H4 (cell line): Measurements from ENCODE around the gene GPC5. TPM values are rescaled to one million over a fixed set of nuclear protein-coding genes. Genes with fewer than 3 reads are reported as not detected.
A peak's percentile ranks its signal among the peaks of the same experiment; 100 is the strongest.
"Not testable (repeated sequence)": the region's sequence is repeated elsewhere in the genome, so short reads cannot be mapped to it uniquely, and the experiment has no call there.

Experiments
- DNase-seq: peaks from one replicate; pipeline ENCODE4 v3.0.0-alpha.2; 2015; ENCODE audit warnings: low spot score
- total RNA-seq: library from RNA; depleted of rRNA; stranded (reverse); fragments of >200 nt; shearing (Covaris generic); gene quantifications from 2 replicates; pipeline ENCODE4 v1.2.3, GENCODE V29; 2014

GPC5 gene
- total RNA-seq, 1 experiment from 2014 or later, result 1.5 TPM

DNA sequence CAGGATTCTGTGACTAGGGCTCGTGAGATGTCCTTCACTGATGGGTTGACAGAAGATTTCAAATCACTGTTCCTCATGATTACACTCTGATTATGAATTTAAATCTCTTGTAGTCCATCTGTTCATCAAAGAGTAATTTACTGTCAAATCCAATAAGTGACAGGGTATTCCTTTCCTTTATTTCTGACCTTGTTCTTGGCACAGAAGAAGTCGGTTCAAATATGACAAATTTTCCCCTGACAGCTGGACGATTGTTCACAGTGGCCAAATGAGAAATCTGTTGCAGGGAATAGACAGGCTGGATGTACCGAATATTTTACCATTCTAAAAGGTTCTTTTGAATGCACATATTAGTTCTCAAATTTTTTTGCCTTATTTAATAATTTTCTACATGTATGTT, 1060.9 kb downstream of the GPC5 start:
- DNase-seq, result no peak

DNA sequence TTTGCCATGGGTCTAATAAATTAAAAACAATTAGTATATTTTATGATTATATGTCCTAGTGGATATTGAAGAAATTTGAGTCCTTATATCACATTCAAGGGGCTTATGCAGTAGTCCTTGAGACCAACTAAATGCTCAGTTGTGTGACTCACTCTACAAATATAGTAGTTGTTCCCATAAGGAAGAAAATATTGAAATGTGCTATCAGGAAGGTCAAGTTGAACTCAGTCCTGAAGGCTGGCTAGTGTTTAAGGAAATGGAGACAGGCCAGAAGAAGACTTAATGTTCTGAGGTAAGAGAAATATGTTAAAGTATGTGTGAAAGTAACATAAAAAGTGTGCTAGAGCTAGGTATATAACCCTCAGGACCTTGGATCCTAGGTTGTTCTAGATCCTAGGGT, 1062.1 kb downstream of the GPC5 start:
- DNase-seq, result no peak

DNA sequence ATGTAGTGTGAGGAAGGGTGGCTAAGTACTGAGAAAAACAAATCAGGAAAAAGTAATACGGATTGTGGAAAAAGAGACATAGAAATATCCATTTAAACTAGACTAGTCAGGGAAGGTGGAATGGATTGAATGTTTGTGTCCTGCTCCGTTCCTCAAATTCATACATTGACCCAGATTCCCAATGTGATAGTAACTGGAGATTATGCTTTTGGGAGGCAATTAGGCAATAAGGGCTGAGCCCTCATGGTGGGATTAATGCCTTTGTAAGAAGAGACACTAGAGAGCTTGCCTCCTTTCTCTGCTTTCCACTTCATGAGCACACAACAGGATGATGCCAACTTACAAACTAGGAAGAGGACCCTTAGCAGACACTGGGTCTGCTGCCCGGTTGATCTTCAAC, 1063.0 kb downstream of the GPC5 start:
- no peak for DNase-seq

DNA sequence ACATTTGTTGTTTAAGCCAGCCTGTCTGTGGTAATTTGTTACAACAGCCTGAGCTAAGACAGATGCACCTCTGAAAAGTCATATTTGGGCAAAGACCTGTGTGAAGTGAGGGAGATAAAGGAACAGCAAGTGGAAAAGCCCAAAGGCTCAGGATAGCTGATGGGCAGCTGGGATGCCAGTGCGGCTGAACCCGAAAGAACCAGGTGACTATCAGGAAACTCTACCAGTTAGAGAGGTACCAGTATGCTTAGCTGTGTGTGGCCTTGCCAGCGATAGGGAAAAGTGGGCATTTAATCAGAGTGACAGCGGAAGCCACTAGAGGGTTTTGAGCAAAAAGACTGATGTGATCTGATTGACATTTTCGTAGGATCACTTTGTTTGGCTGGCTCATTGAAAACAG, 1063.4 kb downstream of the GPC5 start:
- DNase-seq, result no peak

DNA sequence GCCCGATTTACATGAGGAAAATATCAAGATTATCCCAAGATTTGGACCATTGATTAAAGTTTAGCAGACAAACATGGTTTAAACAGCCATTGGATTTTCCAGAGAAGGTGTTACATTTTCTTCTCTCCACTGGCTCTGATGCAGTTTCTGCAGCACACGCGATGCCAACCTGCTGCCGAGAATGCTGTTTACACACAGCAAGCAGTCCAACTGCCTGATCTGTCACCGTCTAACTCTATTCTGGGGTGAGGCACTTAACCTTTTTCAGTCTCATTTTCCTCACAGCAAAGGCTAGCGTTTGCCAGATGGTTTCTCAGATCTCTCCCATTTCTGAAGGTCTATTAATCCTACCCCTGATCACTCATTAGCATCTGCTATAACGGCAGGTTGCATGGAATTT, 1064.7 kb downstream of the GPC5 start:
- DNase-seq, result no peak

DNA sequence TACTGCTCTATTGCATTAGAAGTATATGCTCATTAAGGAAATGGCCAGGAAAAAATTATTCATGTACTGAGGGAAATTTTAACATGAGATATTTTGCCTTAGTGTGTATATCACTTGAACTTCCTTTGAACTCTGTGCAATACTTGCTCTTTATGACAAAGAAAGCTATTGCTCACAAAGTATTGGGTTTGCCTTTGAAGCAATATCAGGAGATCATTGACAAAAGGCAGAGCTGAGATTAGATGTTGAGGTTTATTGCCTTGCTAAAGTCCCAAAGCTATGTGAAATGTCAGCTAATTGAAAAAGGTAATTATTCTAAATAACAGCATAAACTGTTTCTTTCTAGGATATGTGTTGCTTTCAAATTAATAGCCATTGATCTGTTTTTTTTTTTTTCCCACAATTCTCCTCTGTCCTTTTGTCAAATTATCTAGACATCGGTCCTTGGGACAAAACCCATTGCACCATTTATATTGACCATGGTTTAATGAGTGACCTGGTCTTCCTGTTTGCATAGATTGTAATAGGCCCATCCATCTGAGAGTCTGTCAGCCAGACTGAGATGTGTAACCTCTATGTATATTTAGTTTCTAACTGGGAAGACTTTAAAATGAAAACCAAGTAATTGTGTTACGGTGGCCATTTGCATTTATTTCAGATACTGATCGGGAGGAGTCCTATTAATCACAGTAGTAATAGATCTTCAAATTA, 1075.5 kb downstream of the GPC5 start:
- no peak for DNase-seq

DNA sequence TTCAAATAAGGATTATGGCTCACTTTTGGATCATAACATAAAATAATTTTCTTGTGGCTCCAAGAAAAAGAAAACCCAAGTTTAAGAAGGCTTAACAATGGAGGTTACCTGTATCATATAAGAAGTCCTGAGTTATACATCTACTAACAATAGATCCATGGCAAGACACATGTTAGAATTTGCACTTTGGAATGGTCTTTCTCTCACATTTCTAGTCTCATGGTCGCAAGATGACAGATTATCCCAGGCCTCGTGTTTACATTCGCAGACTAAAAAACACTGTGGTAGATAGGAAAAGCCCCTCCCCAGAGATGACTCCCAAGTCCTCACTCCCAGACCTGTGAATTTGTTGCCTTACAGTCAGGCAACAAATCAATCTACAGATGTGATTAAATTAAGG, 1082.0 kb downstream of the GPC5 start:
- no peak for DNase-seq

DNA sequence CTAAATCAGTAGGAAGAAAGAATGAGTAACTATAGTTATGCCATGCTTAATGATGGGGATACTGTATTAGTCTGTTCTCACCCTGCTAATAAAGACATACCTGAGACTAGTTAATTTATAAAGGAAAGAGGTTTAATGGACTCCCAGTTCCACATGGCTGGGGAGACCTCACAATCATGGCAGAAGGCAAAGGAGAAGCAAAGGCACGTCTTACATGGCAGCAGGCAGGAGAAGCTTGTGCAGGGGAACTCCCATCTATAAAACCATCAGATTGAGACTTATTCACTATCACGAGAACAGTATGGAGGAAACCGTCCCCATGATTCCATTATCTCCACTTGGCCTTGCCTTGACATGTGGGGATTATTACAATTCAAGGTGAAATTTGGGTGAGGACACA, 1084.4 kb downstream of the GPC5 start:
- DNase-seq, result not testable (repeated sequence)

DNA sequence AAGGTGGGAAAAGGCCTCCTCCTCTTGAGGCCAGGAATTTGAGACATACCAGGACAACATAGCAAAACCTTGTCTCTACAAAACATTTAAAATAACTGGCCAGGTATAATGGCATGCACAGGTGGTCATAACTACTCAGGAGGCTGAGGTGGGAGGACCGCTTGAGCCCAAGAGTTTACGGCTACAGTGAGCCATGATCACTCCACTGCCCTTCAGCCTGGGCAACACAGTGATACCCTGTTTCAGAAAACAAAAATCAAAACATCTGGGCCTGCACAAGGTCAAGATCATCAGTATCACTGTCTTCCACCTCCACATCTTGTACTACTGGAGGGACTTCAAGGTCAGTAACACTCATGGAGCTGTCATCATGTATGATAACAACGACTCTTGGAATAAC, 1085.5 kb downstream of the GPC5 start:
- DNase-seq, result no peak

DNA sequence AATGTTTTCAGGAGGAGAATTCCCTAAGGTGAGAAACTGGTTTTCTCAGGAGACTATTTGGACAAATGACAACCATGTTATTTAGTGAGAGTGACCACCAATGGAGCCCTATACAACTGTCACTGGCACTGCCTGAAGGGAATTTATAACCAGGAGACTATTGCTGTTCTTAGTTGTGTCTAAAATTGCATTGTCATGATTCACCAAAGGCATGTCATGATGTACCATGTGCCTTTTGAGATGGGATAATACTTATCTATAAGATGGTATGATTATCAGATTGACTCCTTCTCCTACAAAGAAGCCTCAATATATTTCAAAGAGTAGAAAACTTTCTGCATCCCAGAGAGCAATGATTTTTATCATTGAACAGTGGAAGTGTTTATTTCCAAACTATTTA, 1088.8 kb downstream of the GPC5 start:
- DNase-seq, result no peak

DNA sequence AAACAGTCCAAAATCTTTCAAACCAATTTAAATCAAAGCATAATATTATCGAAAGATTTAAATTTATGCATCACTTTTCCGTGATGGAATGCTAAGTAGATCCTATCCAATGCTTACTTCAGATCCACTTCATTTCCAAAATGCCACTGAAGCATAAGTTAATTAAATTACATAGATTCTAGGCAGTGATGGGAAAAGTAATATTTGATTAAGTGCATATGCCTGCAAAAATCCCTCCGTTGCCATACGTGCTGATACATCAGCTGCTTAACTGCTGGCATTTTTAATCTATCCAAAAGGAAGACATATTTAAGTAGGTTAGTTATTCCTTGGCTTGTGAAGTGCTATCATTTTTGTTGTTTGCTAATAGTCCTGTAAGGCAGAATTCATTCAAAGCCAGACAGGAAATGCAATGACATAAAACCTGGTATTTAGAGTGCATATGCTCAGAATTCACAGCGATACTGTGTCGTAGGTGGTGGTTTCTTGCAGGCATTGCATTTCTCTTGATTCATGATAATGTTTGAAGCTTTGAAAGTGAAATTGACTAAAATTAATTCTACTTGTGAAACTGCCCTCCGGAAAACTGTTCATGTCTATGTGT, 1089.9 kb downstream of the GPC5 start:
- no peak for DNase-seq

DNA sequence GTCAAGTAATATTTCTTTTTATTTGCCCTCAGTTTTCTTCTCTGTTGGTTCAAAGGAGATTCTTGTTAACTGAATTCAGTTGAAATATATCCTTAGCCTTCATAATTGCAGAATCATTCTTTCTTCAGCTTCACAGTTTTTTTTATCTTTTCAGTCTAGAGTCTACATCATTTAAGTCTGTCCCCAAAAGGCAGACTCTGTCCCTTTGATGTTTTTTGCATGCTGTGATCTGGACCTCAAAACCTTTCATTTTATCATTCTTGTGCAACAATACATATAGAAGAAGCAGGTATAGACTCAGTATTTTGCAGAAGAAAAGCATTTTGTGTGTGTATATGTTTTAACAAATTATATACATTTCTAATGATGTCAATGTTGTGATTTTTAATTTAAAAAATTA, 1093.4 kb downstream of the GPC5 start:
- no peak for DNase-seq

DNA sequence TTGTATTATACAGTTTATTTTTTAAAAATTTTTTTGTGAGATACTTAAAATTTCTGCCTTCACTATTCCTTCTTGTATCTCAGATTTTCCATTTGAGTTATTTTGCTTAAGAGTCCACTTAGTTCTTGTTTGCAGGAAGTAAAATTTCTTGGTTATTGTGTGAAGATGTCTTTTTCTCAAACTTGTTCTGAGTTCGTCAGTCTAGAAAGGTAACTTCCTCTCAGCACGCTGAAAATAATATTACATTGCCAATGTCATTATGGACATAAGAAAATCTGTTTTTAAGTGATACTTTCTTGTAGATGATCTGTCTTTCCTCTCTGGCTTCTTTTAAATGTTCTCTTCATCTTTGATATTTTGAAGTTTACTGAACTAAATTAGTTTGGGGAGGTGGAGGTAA, 1096.5 kb downstream of the GPC5 start:
- DNase-seq, result no peak

DNA sequence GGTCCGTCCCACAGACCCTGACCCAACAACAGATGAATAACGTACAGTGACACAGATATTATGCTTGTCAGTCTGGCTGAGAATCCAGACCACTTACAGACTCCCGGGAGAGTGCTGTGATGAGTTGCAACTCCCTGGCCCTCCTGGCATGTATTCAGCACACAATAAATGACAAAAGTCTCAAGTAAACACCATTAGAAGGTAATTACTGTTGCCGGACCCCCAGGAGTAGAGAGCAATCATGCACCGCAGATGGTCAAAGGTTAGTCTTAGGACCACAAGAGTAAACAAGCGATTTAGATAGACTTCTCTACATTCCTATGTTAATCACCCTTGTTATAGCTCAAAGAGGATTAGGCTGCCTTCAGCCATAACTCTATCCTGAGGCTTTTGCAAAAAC, 1101.8 kb downstream of the GPC5 start:
- peak; percentile 5 for DNase-seq

DNA sequence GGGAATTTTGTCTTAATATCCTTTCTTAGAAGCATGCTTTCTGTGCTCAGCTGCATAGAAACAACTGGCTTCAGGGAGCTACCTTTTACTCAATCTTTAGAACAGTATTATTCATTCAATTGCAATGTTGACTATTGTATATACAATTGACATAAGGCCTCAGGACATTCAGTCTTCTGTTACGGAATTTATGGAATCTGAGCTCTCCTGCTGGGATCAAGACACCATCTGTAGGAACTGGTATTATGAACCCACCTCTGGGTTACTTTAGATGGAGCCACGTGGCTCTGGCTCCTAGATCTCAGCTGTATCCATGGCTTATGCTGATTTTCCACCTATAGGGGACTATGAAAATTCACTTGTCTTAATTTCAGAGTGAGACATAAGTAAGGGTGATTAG, 1112.0 kb downstream of the GPC5 start:
- DNase-seq, result peak; percentile 21

DNA sequence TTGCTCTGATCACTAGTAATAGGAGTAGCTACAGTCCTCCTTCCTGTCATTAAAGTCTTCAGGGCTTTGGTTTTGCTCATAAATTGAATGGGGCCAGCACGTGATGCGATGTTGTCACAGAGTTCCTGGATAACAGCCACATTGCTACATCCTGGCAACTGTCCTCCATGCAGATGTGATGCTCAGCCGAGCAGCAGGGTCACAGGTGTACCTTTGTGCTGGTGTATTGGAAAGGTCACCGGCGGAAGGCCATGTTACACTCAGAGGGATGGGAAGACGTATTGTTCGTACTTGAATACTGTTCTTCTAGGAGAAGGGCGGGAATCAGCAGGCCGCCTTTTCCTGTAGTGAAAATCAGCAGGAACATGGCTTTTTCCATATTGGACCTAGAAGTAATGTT, 1114.4 kb downstream of the GPC5 start:
- DNase-seq, result no peak

DNA sequence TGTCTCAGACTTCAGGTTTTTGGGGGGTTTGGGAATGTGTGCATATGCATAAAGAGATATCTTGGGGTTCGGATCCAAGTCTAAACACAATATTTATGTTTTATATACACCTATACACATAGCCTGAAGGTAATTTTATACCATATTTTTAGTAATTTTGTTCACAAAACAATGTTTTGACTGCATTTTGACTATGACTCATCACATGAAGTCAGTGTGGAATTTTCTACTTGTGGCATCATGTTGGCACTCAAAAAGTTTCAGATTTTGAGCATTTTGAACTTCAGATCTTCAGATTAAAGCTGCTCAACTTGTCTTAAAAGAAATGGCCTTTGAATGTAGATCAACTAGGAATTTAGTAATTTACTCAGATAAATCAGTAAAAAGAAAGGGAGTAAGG, 1115.3 kb downstream of the GPC5 start:
- DNase-seq, result no peak

DNA sequence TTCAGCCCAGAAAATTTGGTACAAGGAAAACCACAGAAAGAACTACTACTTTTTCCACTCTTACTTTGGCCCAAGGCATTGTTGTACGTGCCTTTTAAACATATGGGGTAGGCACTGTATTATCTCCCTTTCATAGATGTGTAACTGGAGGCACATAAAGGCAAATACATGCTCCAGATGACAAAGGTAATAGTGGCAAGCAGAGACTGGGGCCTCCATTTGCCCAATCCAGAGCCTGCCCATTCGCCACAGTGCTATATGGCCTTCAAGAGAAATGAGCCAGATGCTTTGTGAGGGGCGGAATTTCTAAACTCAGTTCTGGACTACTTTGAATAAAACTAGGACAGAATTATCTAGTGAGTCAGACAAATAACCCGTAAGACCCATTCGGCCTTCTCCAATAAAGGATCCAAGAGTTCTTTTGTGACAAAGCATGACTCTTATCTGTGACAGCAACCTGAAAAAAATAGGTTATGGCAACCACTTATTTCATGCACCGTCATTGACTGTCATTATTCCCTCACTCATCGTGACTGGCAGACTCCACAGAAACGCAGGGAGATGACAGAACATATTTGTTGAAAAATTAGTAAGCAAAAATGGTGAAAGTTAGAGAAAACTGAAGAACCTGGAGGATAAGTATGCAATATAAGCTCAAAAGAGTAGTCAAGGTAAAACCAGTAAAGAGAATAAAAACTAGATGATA, 1116.2 kb downstream of the GPC5 start:
- no peak for DNase-seq

DNA sequence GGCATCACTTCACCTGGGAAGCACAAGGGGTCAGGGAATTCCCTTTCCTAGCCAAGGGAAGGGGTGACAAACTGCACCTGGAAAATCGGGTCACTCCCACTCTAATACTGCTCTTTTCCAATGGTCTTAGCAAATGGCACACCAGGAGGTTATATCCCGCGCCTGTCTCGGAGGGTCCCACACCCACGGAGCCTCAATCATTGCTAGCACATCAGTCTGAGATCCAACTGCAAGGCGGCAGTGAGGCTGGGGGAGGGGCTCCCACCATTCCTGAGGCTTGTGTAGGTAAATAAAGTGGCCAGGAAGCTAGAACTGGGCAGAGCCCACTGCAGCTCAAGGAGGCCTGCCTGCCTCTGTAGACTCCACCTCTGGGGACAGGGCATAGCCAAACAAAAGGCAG, 1118.5 kb downstream of the GPC5 start:
- DNase-seq, result not testable (repeated sequence)

DNA sequence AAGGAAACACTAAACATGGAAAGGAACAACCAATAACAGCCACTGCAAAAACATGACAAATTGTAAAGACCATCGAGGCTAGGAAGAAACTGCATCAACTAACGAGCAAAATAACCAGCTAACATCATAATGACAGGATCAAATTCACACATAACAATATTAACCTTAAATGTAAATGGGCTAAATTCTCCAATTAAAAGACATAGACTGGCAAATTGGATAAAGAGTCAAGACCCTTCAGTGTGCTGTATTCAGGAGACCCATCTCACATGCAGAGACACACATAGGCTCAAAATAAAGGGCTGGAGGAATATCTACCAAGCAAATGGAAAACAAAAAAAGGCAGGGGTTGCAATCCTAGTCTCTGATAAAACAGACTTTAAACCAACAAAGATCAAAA, 1120.2 kb downstream of the GPC5 start:
- DNase-seq, result not testable (repeated sequence)

DNA sequence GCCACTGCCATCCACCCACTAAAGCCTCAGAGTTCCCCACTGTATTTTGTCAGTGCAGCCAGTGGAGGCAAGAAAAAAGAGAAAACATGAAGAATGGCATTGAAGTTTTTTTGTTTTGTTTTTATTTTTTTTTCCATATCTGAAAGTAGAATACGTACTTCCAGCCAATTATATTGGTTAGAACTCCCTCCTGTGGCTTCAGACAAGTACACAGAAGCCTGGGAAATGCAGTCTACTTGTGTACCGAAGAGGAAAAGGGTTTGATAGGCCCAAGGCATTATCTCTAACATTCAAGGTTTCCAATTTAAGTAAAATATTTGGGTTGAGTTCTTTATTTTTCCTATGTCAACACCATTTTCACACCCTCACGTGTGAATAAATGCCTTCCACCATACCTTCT, 1131.9 kb downstream of the GPC5 start:
- no peak for DNase-seq

DNA sequence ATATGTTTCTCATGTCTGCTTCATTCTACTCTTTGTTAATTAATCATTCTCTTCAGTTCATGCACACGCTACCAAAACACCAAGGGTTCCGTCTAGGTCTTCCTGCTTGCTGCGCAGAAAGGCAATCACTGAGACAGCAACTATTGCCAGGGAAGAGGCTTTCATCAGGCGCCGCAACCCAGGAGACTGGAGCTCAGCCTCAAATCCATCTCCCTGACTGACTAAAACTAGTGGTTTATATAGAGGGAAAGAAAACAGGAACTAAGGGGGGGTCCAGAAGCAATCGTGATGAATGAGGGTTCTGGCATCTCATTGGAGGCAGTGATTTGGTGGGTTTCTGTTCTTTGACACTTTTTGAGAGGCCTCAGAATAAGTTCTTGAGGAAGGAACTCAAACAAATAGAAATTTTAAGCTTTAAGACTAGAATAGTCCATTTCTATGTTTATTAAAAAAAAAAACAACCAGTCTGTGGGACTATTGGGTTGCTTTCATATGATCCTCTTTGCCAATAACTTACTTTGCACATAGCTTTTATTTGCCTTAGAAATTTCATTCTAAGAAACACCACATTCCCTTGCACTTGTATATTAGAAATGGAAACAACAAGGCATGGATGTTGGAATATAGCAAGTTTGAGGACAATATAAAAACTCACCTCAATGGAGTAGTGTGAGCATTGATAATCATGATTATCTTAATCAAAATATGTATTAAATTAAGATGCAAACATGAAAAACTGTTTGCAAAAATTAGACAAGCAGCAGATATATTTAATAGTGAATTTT, 1137.0 kb downstream of the GPC5 start:
- no peak for DNase-seq

DNA sequence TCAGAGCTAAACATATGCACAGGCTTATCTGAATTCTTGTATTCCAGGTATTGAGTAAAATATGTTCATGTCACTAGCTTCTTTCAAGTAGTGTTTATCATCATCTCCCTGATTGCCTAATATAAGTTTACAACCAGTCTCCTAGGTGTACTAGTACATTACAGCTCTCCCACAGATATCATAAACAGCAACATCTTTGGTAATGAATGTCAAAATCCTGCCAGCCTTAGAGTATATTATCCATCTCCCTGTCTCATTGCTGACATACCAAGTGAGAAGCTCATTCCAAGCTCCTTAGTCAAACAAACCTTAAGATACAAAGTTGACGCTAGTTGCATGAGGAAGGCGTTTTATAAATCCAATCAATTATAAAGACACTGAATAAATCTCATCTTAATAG, 1139.0 kb downstream of the GPC5 start:
- no peak for DNase-seq
